Measurements from ENCODE around the gene SUSD5.

- TF ChIP-seq MXI1 (IDR thresholded peaks at IDR 0.05; ENCODE audit: borderline replicate concordance, low read depth, low read length) (no peak), RCOR1 (IDR thresholded peaks at IDR 0.05; ENCODE audit: insufficient replicate concordance, low read length) (no peak), POLR2A (IDR thresholded peaks at IDR 0.05; ENCODE audit: low read depth, low read length) (no peak)
These were observed 33.7 kb downstream of the SUSD5 start for GRCh38 chr3:33184863-33185262.

Measured in IMR-90 (cell line).